HuH-7 (cell line): ENCODE results near the gene DCDC2C.
"Not testable (repeated sequence)": the region's sequence is repeated elsewhere in the genome, so short reads cannot be mapped to it uniquely, and the experiment has no call there.

Source experiments
- DNase-seq: peaks from one replicate; pipeline ENCODE4 v3.0.0; 2011; ENCODE audit warnings: low spot score

The DCDC2C gene

GRCh38 chr2:3771576-3771975 lies 68.2 kb downstream of the DCDC2C start:
- DNase-seq = no peak

GRCh38 chr2:3774336-3774735 lies 71.0 kb downstream of the DCDC2C start:
- DNase-seq = no peak

GRCh38 chr2:3776311-3776710 lies 72.9 kb downstream of the DCDC2C start:
- DNase-seq = no peak

GRCh38 chr2:3777966-3778365 lies 74.6 kb downstream of the DCDC2C start:
- DNase-seq = no peak

- no peak for DNase-seq
These were observed 75.6 kb downstream of the DCDC2C start for GRCh38 chr2:3778851-3779495.

- no peak for DNase-seq
These were observed 76.2 kb downstream of the DCDC2C start for GRCh38 chr2:3779496-3780049.

- DNase-seq = peak; percentile 85
These were observed 77.4 kb downstream of the DCDC2C start for GRCh38 chr2:3780477-3781402.

- DNase-seq = no peak
These were observed 81.4 kb downstream of the DCDC2C start for GRCh38 chr2:3784731-3785130.

- no peak for DNase-seq
These were observed 82.0 kb downstream of the DCDC2C start for GRCh38 chr2:3785220-3785889.

GRCh38 chr2:3785890-3786273 lies 82.5 kb downstream of the DCDC2C start:
- DNase-seq = no peak

GRCh38 chr2:3787768-3788167 lies 84.4 kb downstream of the DCDC2C start:
- no peak for DNase-seq

- no peak for DNase-seq
These were observed 85.9 kb downstream of the DCDC2C start for GRCh38 chr2:3789256-3789655.

GRCh38 chr2:3793249-3793648 lies 89.9 kb downstream of the DCDC2C start:
- DNase-seq = no peak

GRCh38 chr2:3801506-3801905 lies 98.1 kb downstream of the DCDC2C start:
- DNase-seq = no peak

- DNase-seq = peak; percentile 55
These were observed 102.0 kb downstream of the DCDC2C start for GRCh38 chr2:3805201-3805939.

GRCh38 chr2:3806168-3806567 lies 102.8 kb downstream of the DCDC2C start:
- no peak for DNase-seq

GRCh38 chr2:3806730-3807129 lies 103.4 kb downstream of the DCDC2C start:
- no peak for DNase-seq

- DNase-seq = no peak
These were observed 104.5 kb downstream of the DCDC2C start for GRCh38 chr2:3807853-3808252.

GRCh38 chr2:3814706-3815245 lies 111.4 kb downstream of the DCDC2C start:
- no peak for DNase-seq

GRCh38 chr2:3817144-3817543 lies 113.8 kb downstream of the DCDC2C start:
- not testable (repeated sequence) for DNase-seq

GRCh38 chr2:3823748-3824147 lies 120.4 kb downstream of the DCDC2C start:
- DNase-seq = no peak
